ENCODE measurements around the gene THAP10.
"Not testable (repeated sequence)": the region's sequence is repeated elsewhere in the genome, so short reads cannot be mapped to it uniquely, and the experiment has no call there.

Gene THAP10

GRCh38 chr15:70880781-70881180 lies 11.5 kb downstream of the THAP10 start:
- no peak for TF ChIP-seq CTCF (IDR thresholded peaks at IDR 0.05; ENCODE audit: borderline replicate concordance, control extremely low read depth, extremely low read depth, insufficient read depth, missing control alignments)
- in situ Hi-C loops (cut with MboI; ENCODE audit: low sequenced_read_pairs, unreplicated experiment) = no loop called here
- DNase-seq (ENCODE audit: low spot score) = no peak

- DNase-seq (ENCODE audit: low spot score) = no peak
- in situ Hi-C loops (cut with MboI; ENCODE audit: low sequenced_read_pairs, unreplicated experiment) = no loop called here
- no peak for TF ChIP-seq CTCF (IDR thresholded peaks at IDR 0.05; ENCODE audit: borderline replicate concordance, control extremely low read depth, extremely low read depth, insufficient read depth, missing control alignments)
These were observed 12.8 kb downstream of the THAP10 start for GRCh38 chr15:70879401-70879800.

DNA sequence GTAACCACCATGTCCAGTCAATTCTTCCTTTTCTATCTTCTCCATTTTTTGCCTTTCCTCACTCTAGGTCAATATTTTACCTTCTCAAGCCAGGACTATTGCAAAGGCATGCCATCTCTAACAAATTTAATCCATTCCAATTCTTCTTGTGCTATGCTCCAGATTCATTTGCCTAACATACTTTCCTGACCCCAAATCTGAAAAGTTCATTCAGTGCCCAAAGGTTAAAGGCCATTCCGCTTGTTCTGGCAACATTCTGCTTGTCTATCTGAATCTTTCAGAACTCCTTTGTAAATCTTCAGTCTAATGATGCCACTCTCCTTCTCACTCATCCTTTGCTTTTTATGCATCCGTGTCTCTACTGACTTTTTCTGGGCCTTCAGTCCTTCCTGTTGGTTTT lies 15.6 kb downstream of the THAP10 start:
- in situ Hi-C loops (cut with MboI; ENCODE audit: low sequenced_read_pairs, unreplicated experiment) = no loop called here
- no peak for TF ChIP-seq CTCF (IDR thresholded peaks at IDR 0.05; ENCODE audit: borderline replicate concordance, control extremely low read depth, extremely low read depth, insufficient read depth, missing control alignments)
- no peak for DNase-seq (ENCODE audit: low spot score)

DNA sequence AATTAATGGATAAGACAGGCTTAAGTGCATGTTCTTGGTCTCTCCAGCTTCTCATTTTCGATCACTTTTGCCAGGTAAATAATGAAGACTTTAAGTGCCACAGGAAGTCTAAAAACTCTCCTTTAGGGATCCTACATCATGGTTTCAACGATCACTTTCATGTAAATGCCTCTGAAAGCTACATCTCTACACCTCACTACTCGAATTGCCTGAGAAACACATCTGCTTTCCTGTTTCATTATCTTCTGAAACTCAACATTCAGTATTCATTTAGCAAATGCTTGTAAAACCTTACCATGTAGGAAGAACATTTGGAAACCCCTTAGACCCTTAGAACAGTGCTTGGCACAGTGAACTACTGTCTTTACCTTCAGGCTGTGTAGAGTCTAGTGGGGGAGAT lies 16.2 kb downstream of the THAP10 start:
- in situ Hi-C loops (cut with MboI; ENCODE audit: low sequenced_read_pairs, unreplicated experiment) = no loop called here
- DNase-seq (ENCODE audit: low spot score) = no peak
- no peak for TF ChIP-seq CTCF (IDR thresholded peaks at IDR 0.05; ENCODE audit: borderline replicate concordance, control extremely low read depth, extremely low read depth, insufficient read depth, missing control alignments)

DNA sequence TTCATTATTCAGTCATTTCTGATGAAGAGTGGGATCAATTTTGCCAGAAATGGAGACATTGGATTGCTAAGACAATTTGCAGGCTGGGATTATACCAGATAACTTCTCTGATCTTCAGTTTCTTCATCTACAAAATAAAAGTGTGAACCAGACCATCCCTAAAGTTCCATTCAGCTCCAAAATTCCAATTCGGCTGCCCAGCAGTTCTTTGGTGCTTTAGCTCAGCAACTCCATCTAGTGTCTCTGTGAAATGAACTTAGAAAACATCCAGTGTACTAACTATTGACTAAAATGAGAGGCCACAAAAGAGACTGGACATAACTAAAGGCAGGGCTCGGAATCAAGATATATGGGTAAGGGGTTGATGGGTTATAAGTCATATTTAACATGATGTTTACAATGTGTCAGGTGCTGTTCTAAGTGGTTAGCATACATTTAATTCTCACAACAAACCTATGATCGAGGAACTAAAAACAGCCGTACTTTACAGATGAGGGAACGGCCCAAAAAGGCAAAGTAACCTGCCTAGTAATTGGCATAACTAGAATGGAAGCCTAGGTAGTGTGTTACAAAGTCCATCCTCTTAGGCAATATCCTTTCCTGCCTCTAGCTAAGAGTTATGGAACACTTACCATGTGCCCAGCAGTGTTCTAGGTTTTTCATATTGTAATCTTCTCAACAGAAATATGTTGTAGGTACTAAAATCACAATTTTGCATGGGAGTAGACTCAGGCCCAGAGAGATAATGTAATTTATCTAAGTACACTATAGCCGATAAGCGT lies 17.0 kb downstream of the THAP10 start:
- DNase-seq (ENCODE audit: low spot score) = no peak
- in situ Hi-C loops (cut with MboI; ENCODE audit: low sequenced_read_pairs, unreplicated experiment) = no loop called here
- TF ChIP-seq CTCF (IDR thresholded peaks at IDR 0.05; ENCODE audit: borderline replicate concordance, control extremely low read depth, extremely low read depth, insufficient read depth, missing control alignments) = no peak

GRCh38 chr15:70873232-70874054 lies 18.8 kb downstream of the THAP10 start:
- in situ Hi-C loops (cut with MboI; ENCODE audit: low sequenced_read_pairs, unreplicated experiment) = no loop called here
- no peak for TF ChIP-seq CTCF (IDR thresholded peaks at IDR 0.05; ENCODE audit: borderline replicate concordance, control extremely low read depth, extremely low read depth, insufficient read depth, missing control alignments)
- no peak for DNase-seq (ENCODE audit: low spot score)

DNA sequence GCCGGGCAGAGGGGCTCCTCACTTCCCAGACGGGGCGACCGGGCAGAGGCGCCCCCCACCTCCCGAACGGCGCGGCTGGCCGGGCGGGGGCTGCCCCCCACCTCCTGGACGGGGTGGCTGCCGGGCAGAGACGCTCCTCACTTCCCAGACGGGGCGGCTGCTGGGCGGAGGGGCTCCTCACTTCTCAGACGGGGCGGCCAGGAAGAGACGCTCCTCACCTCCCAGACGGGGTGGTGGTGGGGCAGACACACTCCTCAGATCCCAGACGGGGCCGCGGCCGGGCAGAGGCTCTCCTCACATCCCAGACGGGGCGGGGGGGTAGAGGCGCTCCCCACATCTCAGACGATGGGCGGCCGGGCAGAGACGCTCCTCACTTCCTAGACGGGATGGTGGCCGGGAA lies 20.7 kb downstream of the THAP10 start:
- DNase-seq (ENCODE audit: low spot score); in situ Hi-C loops (cut with MboI; ENCODE audit: low sequenced_read_pairs, unreplicated experiment): not testable (repeated sequence)

All from GM13976 (cell line).